MM.1S (cell line): Measurements from ENCODE around the gene HS6ST1.

Experiments
- DNase-seq: peaks from one replicate; pipeline ENCODE4 v3.0.0-alpha.2; 2015
- H2AFZ ChIP-seq: fragments of 300-600 bp; sonication (generic); 2 replicates; pipeline ENCODE4 v1.6.0; 2016; ENCODE audit warnings: antibody characterized with exemption, low read length
- H3F3A ChIP-seq: fragments of 300-600 bp; sonication (generic); 2 replicates; pipeline ENCODE4 v1.6.1; 2016; ENCODE audit warnings: mild to moderate bottlenecking, antibody characterized with exemption, low read length, moderate library complexity, mixed read lengths; ENCODE audit not compliant: insufficient read depth
- H3K27ac ChIP-seq: fragments of 300-600 bp; sonication (generic); 2 replicates; pipeline ENCODE4 v1.5.1; 2016; ENCODE audit warnings: mild to moderate bottlenecking, low read length
- H3K27me3 ChIP-seq: fragments of 300-600 bp; sonication (generic); replicated peaks from 2 replicates; pipeline ENCODE4 v1.6.0; 2016; ENCODE audit warnings: low read length; ENCODE audit not compliant: insufficient read depth
- H3K36me3 ChIP-seq: fragments of 300-600 bp; sonication (generic); replicated peaks from 2 replicates; pipeline ENCODE4 v1.6.1; 2016; ENCODE audit warnings: mild to moderate bottlenecking, low read length, mixed read lengths; ENCODE audit not compliant: insufficient read depth
- H3K4me1 ChIP-seq: fragments of 300-600 bp; sonication (generic); 2 replicates; pipeline ENCODE4 v1.6.1; 2016; ENCODE audit warnings: low read length, mixed read lengths
- H3K4me2 ChIP-seq: fragments of 300-600 bp; sonication (generic); 2 replicates; pipeline ENCODE4 v1.6.0; 2016; ENCODE audit warnings: low read depth, low read length
- H3K4me3 ChIP-seq: fragments of 300-600 bp; sonication (generic); 2 replicates; pipeline ENCODE4 v1.5.1; 2016; ENCODE audit warnings: low read length, mixed read lengths
- H3K79me2 ChIP-seq: fragments of 300-600 bp; sonication (generic); 2 replicates; pipeline ENCODE4 v1.6.1; 2016; ENCODE audit warnings: mixed run types, low read length, mixed read lengths
- H3K9ac ChIP-seq: fragments of 300-600 bp; sonication (generic); 2 replicates; pipeline ENCODE4 v1.6.1; 2016; ENCODE audit warnings: low read length, mixed read lengths
- H3K9me2 ChIP-seq: fragments of 300-600 bp; sonication (generic); replicated peaks from 2 replicates; pipeline ENCODE4 v1.6.1; 2016; ENCODE audit warnings: mild to moderate bottlenecking, low read length, mixed read lengths; ENCODE audit not compliant: insufficient read depth
- H3K9me3 ChIP-seq: fragments of 300-600 bp; sonication (generic); replicated peaks from 2 replicates; pipeline ENCODE4 v1.6.1; 2016; ENCODE audit warnings: mild to moderate bottlenecking, low read length, mixed read lengths; ENCODE audit not compliant: insufficient read depth
- H4K20me1 ChIP-seq: fragments of 300-600 bp; sonication (generic); 2 replicates; pipeline ENCODE4 v1.6.1; 2016; ENCODE audit warnings: mild to moderate bottlenecking, low read length, moderate library complexity, mixed read lengths; ENCODE audit not compliant: insufficient read depth
- CTCF ChIP-seq: fragments of 300-600 bp; sonication (generic); IDR thresholded peaks from 2 replicates; pipeline ENCODE4 v1.5.1; 2016; ENCODE audit warnings: antibody characterized with exemption, low read length, mixed read lengths
- EZH2 ChIP-seq: fragments of 300-600 bp; sonication (generic); optimal IDR thresholded peaks from 2 replicates; pipeline ENCODE3; 2017; ENCODE audit warnings: low read depth, mild to moderate bottlenecking, antibody characterized with exemption, low read length, mixed read lengths
- EZH2phosphoT487 ChIP-seq: fragments of 300-600 bp; sonication (generic); IDR thresholded peaks from 2 replicates; pipeline ENCODE4 v1.6.1; 2018; ENCODE audit warnings: antibody characterized with exemption, low read length

The HS6ST1 gene

GRCh38 chr2:128327180-128327964 is 8.7 kb upstream of the HS6ST1 start:
- no peaks in the 10 kb centered on the region for H3K36me3 ChIP-seq

GRCh38 chr2:128326346-128326745 is 7.7 kb upstream of the HS6ST1 start:
- no peak overlapping the region for H3K4me3 ChIP-seq
- H3K27ac ChIP-seq: no peak overlapping the region
- DNase-seq: no peak
- no peak overlapping the region for H3K4me2 ChIP-seq
- no peaks in the 10 kb centered on the region for H3K27me3 ChIP-seq
- no peaks in the 10 kb centered on the region for H3K79me2 ChIP-seq
- no peaks in the 10 kb centered on the region for H3K9me3 ChIP-seq
- no peaks in the 10 kb centered on the region for H3K36me3 ChIP-seq
- H4K20me1 ChIP-seq: no peaks in the 10 kb centered on the region
- no peaks in the 10 kb centered on the region for H3K9me2 ChIP-seq
- no peak overlapping the region for H3K9ac ChIP-seq
- H3K4me1 ChIP-seq: 0 out of 2 replicates have a peak, but pooled peaks cover 3% of the 10 kb centered on the region
- TF ChIP-seq EZH2 (no peak), EZH2phosphoT487 (no peak), CTCF (no peak)
- H3F3A ChIP-seq: no peaks in the 10 kb centered on the region
- H2AFZ ChIP-seq: no peak overlapping the region

More at GRCh38 chr2:128327180-128327964, 8.7 kb upstream of the HS6ST1 start:
- TF ChIP-seq CTCF: no peak
- H3K4me2 ChIP-seq: no peak overlapping the region
- H3K9me2 ChIP-seq: no peaks in the 10 kb centered on the region
- H3K4me1 ChIP-seq: no peaks in the 10 kb centered on the region
- no peak overlapping the region for H3K4me3 ChIP-seq
- no peak overlapping the region for H3K9ac ChIP-seq
- no peak for DNase-seq
- H4K20me1 ChIP-seq: no peaks in the 10 kb centered on the region
- H3K27ac ChIP-seq: no peak overlapping the region
- no peaks in the 10 kb centered on the region for H3K79me2 ChIP-seq
- no peak overlapping the region for H2AFZ ChIP-seq
- H3K9me3 ChIP-seq: no peaks in the 10 kb centered on the region
- no peaks in the 10 kb centered on the region for H3K27me3 ChIP-seq
- H3F3A ChIP-seq: no peaks in the 10 kb centered on the region

- Histone ChIP-seq H3K9ac (no peak overlapping the region), H3K79me2 (no peaks in the 10 kb centered on the region), H3K4me2 (no peak overlapping the region), H3F3A (no peaks in the 10 kb centered on the region), H3K4me1 (0 out of 2 replicates have a peak, but pooled peaks cover 3% of the 10 kb centered on the region), H3K27me3 (no peaks in the 10 kb centered on the region), H3K9me3 (no peaks in the 10 kb centered on the region), H3K27ac (no peak overlapping the region), H3K4me3 (no peak overlapping the region), H3K9me2 (no peaks in the 10 kb centered on the region), H2AFZ (no peak overlapping the region), H3K36me3 (no peaks in the 10 kb centered on the region), H4K20me1 (no peaks in the 10 kb centered on the region)
- no peak for DNase-seq
- TF ChIP-seq EZH2 (no peak), CTCF (no peak), EZH2phosphoT487 (no peak)
These were observed 7.0 kb upstream of the HS6ST1 start for GRCh38 chr2:128325611-128326181.
